Activated naive CD4-positive, alpha-beta T cell treated with anti-CD3 and anti-CD28 coated beads for 36 hours (primary cell): ENCODE data around the gene TXNDC17. TPM values are rescaled to one million over a fixed set of nuclear protein-coding genes. Genes with fewer than 3 reads are reported as not detected.
"Not testable (repeated sequence)": the region's sequence is repeated elsewhere in the genome, so short reads cannot be mapped to it uniquely, and the experiment has no call there.

Source experiments
- CTCF ChIA-PET: fragments of 350-600 bp; sonication (Branson Sonifier 250); formaldehyde crosslinking; loops from one replicate; lab custom pipeline; 2021; ENCODE audit warnings: antibody characterized with exemption; lab: Charles Lee
- DNase-seq: peaks from one replicate; pipeline ENCODE4 v3.0.0-alpha.2; 2020
- H3K27ac Mint-ChIP-seq: one replicate; pipeline ENCODE4 v1.8.0; 2021; ENCODE audit warnings: mild to moderate bottlenecking, mixed read lengths
- H3K27me3 Mint-ChIP-seq: one replicate; pipeline ENCODE4 v1.8.0; 2021; ENCODE audit warnings: low read depth, mixed read lengths
- H3K36me3 Mint-ChIP-seq: one replicate; pipeline ENCODE4 v1.8.0; 2021; ENCODE audit warnings: low read depth, mixed read lengths
- H3K4me1 Mint-ChIP-seq: one replicate; pipeline ENCODE4 v1.8.0; 2021; ENCODE audit warnings: low read depth, mixed read lengths
- H3K4me3 Mint-ChIP-seq: one replicate; pipeline ENCODE4 v1.8.0; 2021; ENCODE audit warnings: mild to moderate bottlenecking, moderate library complexity, mixed read lengths
- H3K9me3 Mint-ChIP-seq: one replicate; pipeline ENCODE4 v1.8.0; 2021; ENCODE audit warnings: mixed read lengths
- intact Hi-C: fragments of 100-400 bp; cut with micrococcal nuclease; formaldehyde crosslinking; loops from one replicate; pipeline ENCODE4 v1.15.1; 2023
- total RNA-seq, 2 experiments: library from RNA; stranded (reverse); gene quantifications; one replicate each; pipeline ENCODE4 v1.2.3, GENCODE V29; 2021

The TXNDC17 gene
- 10 to 100 TPM; 71.4 to 85.8 TPM for total RNA-seq

GRCh38 chr17:6640536-6641246 is at the start of gene TXNDC17, which contains the start of gene KIAA0753:
Gene TXNDC17, plus strand, starts transcription at chr17:6641060. Its CDS starts 23 bp downstream, at chr17:6641083.
Gene KIAA0753, minus strand, starts transcription at chr17:6640711. Its CDS starts 5,608 bp downstream, at chr17:6635103.
- peaks cover 18% of the 10 kb centered on the region for H3K36me3 Mint-ChIP-seq
- peak within 1 kb of the TSS; percentile 81 for H3K4me3 Mint-ChIP-seq
- H3K9me3 Mint-ChIP-seq: no peaks in the 10 kb centered on the region
- peak; percentile 93 for DNase-seq
- H3K27me3 Mint-ChIP-seq: no peaks in the 10 kb centered on the region
- intact Hi-C loops: loop anchor here (1.0 to 5.0 kb wide), 5 partner anchors 11 to 1154 kb away; partner anchors contain the start of genes C17orf100, DERL2, MED31 and MIS12
- CTCF ChIA-PET: no interaction called here
- H3K4me1 Mint-ChIP-seq: peaks cover 51% of the 10 kb centered on the region
- H3K27ac Mint-ChIP-seq: peak within 1 kb of the TSS; percentile 97

GRCh38 chr17:6591599-6592158 is 49.2 kb upstream of the TXNDC17 start:
- peaks cover 49% of the 10 kb centered on the region for H3K36me3 Mint-ChIP-seq
- no peak overlapping the region for H3K27ac Mint-ChIP-seq
- H3K9me3 Mint-ChIP-seq: no peaks in the 10 kb centered on the region
- H3K4me3 Mint-ChIP-seq: no peak overlapping the region
- no peaks in the 10 kb centered on the region for H3K4me1 Mint-ChIP-seq
- no peak for DNase-seq
- CTCF ChIA-PET: no interaction called here
- intact Hi-C loops: no loop called here
- H3K27me3 Mint-ChIP-seq: no peaks in the 10 kb centered on the region

GRCh38 chr17:6592173-6592572 is 48.7 kb upstream of the TXNDC17 start:
- Mint-ChIP-seq H3K27ac (no peak overlapping the region), H3K9me3 (no peaks in the 10 kb centered on the region), H3K4me3 (no peak overlapping the region), H3K4me1 (no peaks in the 10 kb centered on the region), H3K27me3 (no peaks in the 10 kb centered on the region), H3K36me3 (peaks cover 49% of the 10 kb centered on the region)
- CTCF ChIA-PET: no interaction called here
- intact Hi-C loops: no loop called here
- DNase-seq: no peak

- intact Hi-C loops, H3K27ac Mint-ChIP-seq, DNase-seq, H3K4me1 Mint-ChIP-seq, H3K27me3 Mint-ChIP-seq, H3K4me3 Mint-ChIP-seq, H3K9me3 Mint-ChIP-seq: not testable (repeated sequence)
- CTCF ChIA-PET: interaction anchor here (0.7 kb wide), 1 partner anchor 120 kb away, joined by 3 read pairs; no protein-coding TSS in a partner anchor
- H3K36me3 Mint-ChIP-seq: peaks cover 43% of the 10 kb centered on the region
Measured at GRCh38 chr17:6593371-6593770, 47.5 kb upstream of the TXNDC17 start.

GRCh38 chr17:6596081-6596480 is 44.8 kb upstream of the TXNDC17 start:
- no peaks in the 10 kb centered on the region for H3K9me3 Mint-ChIP-seq
- H3K36me3 Mint-ChIP-seq: peaks cover 39% of the 10 kb centered on the region
- CTCF ChIA-PET: no interaction called here
- no peak for DNase-seq
- no peak overlapping the region for H3K27ac Mint-ChIP-seq
- intact Hi-C loops: no loop called here
- H3K27me3 Mint-ChIP-seq: no peaks in the 10 kb centered on the region
- H3K4me1 Mint-ChIP-seq: no peaks in the 10 kb centered on the region
- no peak overlapping the region for H3K4me3 Mint-ChIP-seq

- Mint-ChIP-seq H3K27ac (no peak overlapping the region), H3K27me3 (no peaks in the 10 kb centered on the region), H3K36me3 (peaks cover 40% of the 10 kb centered on the region), H3K9me3 (no peaks in the 10 kb centered on the region), H3K4me3 (no peak overlapping the region), H3K4me1 (no peaks in the 10 kb centered on the region)
- CTCF ChIA-PET: no interaction called here
- DNase-seq: no peak
- intact Hi-C loops: no loop called here
Measured at GRCh38 chr17:6596511-6596910, 44.3 kb upstream of the TXNDC17 start.

- Mint-ChIP-seq H3K36me3 (peaks cover 36% of the 10 kb centered on the region), H3K4me3 (no peak overlapping the region), H3K9me3 (no peaks in the 10 kb centered on the region), H3K27me3 (no peaks in the 10 kb centered on the region), H3K27ac (no peak overlapping the region), H3K4me1 (no peaks in the 10 kb centered on the region)
- DNase-seq: no peak
- intact Hi-C loops: no loop called here
- CTCF ChIA-PET: interaction anchor here (0.7 to 0.9 kb wide), 2 partner anchors 124 to 137 kb away, joined by 3 to 5 read pairs; no protein-coding TSS in a partner anchor
Measured at GRCh38 chr17:6596941-6597340, 43.9 kb upstream of the TXNDC17 start.

- CTCF ChIA-PET: interaction anchor here (0.7 to 1.1 kb wide), 3 partner anchors 19 to 136 kb away, joined by 3 to 5 read pairs (median 3); no protein-coding TSS in a partner anchor
- intact Hi-C loops: no loop called here
- H3K4me1 Mint-ChIP-seq: no peaks in the 10 kb centered on the region
- no peaks in the 10 kb centered on the region for H3K9me3 Mint-ChIP-seq
- peaks cover 35% of the 10 kb centered on the region for H3K36me3 Mint-ChIP-seq
- no peaks in the 10 kb centered on the region for H3K27me3 Mint-ChIP-seq
- no peak overlapping the region for H3K4me3 Mint-ChIP-seq
- H3K27ac Mint-ChIP-seq: no peak overlapping the region
- DNase-seq: no peak
Measured at GRCh38 chr17:6597727-6598126, 43.1 kb upstream of the TXNDC17 start.

GRCh38 chr17:6599364-6599763 is 41.5 kb upstream of the TXNDC17 start:
- CTCF ChIA-PET: interaction anchor here (0.6 to 0.7 kb wide), 2 partner anchors 9 to 110 kb away, joined by 3 to 5 read pairs; no protein-coding TSS in a partner anchor
- no peaks in the 10 kb centered on the region for H3K4me1 Mint-ChIP-seq
- no peak for DNase-seq
- intact Hi-C loops: no loop called here
- no peak overlapping the region for H3K4me3 Mint-ChIP-seq
- no peaks in the 10 kb centered on the region for H3K27me3 Mint-ChIP-seq
- H3K36me3 Mint-ChIP-seq: peaks cover 30% of the 10 kb centered on the region
- no peak overlapping the region for H3K27ac Mint-ChIP-seq
- H3K9me3 Mint-ChIP-seq: no peaks in the 10 kb centered on the region

GRCh38 chr17:6602141-6602540 is 38.7 kb upstream of the TXNDC17 start:
- H3K4me3 Mint-ChIP-seq: no peak overlapping the region
- CTCF ChIA-PET: interaction anchor here (0.9 kb wide), 1 partner anchor 68 kb away, joined by 3 read pairs; no protein-coding TSS in a partner anchor

GRCh38 chr17:6603744-6604325 is 37.0 kb upstream of the TXNDC17 start:
- Mint-ChIP-seq H3K36me3 (peaks cover 25% of the 10 kb centered on the region), H3K4me3 (no peak overlapping the region), H3K9me3 (no peaks in the 10 kb centered on the region), H3K4me1 (no peaks in the 10 kb centered on the region), H3K27me3 (no peaks in the 10 kb centered on the region), H3K27ac (no peak overlapping the region)
- no peak for DNase-seq
- intact Hi-C loops: no loop called here
- CTCF ChIA-PET: no interaction called here

More at GRCh38 chr17:6602141-6602540, 38.7 kb upstream of the TXNDC17 start:
- intact Hi-C loops: no loop called here
- Mint-ChIP-seq H3K27ac (no peak overlapping the region), H3K27me3 (no peaks in the 10 kb centered on the region), H3K9me3 (no peaks in the 10 kb centered on the region), H3K4me1 (no peaks in the 10 kb centered on the region), H3K36me3 (peaks cover 26% of the 10 kb centered on the region)
- no peak for DNase-seq

- peaks cover 23% of the 10 kb centered on the region for H3K36me3 Mint-ChIP-seq
- no peak overlapping the region for H3K4me3 Mint-ChIP-seq
- no peak overlapping the region for H3K27ac Mint-ChIP-seq
- H3K27me3 Mint-ChIP-seq: no peaks in the 10 kb centered on the region
- intact Hi-C loops: no loop called here
- no peaks in the 10 kb centered on the region for H3K4me1 Mint-ChIP-seq
- CTCF ChIA-PET: no interaction called here
- no peaks in the 10 kb centered on the region for H3K9me3 Mint-ChIP-seq
- no peak for DNase-seq
Measured at GRCh38 chr17:6605142-6605541, 35.7 kb upstream of the TXNDC17 start.
